HK-2 (cell line): ENCODE data around the gene KIFBP.
A peak's percentile ranks its signal among the peaks of the same experiment; 100 is the strongest.
"Not testable (repeated sequence)": the region's sequence is repeated elsewhere in the genome, so short reads cannot be mapped to it uniquely, and the experiment has no call there.

ENCODE experiments used
- DNase-seq: peaks from one replicate; pipeline ENCODE4 v3.0.0-alpha.2; 2018; ENCODE audit not compliant: unreplicated experiment

The KIFBP gene

DNA sequence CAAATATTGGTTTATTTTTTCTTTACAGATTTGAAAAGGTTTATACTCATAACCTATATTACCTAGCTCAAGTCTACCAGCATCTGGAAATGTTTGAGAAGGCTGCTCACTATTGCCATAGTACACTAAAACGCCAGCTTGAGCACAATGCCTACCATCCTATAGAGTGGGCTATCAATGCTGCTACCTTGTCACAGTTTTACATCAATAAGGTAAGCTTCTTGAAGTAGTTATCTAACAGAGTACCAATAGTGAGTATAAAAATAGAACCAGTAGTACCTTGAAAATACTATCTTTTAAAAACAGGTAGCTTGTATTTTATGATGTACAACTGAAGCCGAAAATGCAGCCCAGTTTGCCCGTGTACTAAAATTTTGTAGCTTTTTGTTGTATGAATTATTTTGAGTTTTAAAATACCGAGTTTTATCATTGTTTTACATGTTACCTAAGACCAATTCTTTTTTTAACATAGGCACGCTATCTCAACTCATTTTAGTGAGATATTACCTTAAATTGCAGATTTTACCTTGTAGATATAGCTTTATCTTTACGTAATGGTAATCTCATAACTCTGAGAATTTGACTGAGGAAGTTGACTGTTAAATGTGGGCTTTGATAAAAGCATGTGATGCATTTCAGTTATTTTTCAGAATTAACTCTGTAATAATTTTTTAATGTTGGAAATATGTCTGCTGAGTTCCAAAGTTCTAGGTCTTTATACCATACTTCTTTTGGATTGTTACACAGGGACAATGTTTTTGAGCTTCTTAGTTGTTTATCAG is 17.3 kb downstream of the KIFBP start:
- DNase-seq: no peak

DNA sequence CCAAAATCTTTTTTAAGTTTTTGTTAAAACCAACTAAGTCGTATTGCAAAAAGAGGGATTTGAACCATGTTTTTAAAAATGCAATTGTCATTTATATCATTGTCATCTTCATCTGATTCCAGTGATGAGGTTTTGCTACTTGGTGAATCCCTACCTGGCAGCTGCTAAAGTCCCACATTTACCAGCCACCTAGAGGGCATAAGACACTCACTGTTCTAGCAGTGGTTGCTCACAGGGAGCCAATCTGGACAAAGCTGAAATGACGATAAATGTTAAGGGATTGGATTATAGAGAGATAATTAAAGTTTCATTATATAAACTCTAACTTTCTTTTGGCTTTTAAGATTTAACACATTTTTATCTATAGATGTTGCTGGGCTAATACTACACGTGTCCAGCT is 18.7 kb downstream of the KIFBP start:
- DNase-seq: no peak

DNA sequence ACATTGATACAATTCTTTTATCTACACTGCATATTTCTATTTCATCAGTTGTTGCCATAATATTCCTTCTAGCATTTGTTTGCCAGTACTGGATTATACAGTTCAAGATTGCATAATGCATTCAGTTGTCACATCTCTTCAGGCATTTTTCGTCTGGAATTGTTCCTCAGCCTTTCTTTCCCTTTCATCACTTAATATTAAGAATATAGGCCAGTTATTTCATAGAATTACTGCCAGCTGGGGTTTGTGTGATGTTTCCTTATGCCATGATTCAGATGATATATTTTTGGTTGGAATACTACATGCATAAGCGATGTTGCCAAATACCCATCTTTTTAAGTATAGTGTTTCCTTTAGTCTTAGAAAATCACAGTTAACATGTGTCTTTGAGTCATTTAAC is 20.8 kb downstream of the KIFBP start:
- no peak for DNase-seq

DNA sequence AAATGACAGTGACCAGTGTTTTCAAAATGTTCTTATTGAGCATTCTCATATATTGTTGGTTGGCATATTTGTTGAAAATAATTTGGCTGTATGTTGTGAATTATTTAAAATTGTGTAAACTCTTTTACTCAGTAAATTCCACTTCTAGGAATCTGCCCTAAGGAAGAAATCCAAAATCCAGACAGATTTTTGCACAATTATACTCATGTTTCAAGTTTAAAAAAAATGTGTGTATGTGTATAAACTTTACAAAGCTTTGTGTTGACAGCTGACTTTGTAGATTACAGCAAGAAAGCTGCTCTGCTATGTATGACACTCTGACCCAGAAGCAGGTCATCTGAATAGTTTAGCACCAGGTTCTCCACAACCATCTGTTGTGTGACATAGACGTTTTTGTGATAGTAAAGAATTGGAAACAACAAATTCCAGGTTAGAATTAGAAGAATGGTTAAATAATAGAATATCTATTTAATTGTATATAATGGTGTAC is 21.6 kb downstream of the KIFBP start:
- no peak for DNase-seq

DNA sequence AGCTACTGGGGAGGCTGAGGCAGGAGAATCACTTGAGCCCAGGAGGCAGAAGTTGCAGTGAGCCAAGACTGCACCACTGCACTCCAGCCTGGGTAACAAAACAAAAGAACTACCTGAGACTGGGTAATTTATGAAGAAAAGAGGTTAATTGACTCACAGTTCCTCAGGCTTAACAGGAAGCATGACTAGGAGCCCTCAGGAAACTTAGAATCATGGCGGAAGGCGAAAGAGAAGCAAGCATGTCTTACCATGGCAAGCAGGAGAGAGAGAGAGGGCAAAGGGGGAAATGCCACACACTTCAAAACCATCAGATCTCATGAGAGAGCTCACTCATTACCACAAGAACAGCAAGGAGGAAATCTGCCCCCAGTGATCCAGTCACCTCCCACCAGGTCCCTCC is 24.2 kb downstream of the KIFBP start:
- not testable (repeated sequence) for DNase-seq

DNA sequence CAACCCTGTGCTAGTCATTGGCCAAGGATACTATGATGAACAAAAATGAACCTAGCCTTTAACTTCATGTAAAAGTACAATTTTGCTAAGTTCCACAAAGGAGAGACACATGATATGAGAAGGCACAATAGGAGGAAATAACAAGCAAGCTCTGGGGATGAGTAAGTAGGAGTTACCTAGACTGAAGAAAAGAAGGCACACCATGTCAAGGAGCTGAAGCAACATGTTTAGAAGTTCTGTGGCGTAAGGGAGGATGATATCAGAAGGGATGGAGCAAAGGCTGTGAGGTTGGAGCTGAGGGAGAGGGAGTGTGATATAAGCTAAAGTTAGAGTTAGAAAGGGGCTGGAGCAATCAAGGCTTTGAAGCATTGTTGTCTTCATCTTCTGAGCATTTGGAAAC is 25.6 kb downstream of the KIFBP start:
- no peak for DNase-seq

DNA sequence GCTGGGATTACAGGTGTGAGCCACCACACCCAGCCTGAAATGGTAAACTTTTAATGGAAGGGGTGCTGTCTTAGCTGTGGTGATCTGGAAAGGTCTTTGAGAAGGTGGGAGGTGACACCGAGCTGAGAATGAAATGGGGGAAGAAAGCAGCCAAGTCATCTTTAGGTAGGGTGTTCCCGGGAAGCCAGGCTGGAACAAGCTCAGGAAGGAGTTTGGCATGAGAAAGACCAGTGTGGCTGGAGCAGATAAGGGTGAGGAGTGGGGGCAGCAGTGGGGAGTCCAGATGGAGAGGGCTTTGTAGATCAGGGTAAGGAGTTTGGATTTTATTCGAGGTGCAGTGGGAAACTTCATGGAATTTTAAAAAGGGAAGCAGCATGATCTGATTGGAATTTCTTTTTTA is 30.0 kb downstream of the KIFBP start:
- DNase-seq: no peak

DNA sequence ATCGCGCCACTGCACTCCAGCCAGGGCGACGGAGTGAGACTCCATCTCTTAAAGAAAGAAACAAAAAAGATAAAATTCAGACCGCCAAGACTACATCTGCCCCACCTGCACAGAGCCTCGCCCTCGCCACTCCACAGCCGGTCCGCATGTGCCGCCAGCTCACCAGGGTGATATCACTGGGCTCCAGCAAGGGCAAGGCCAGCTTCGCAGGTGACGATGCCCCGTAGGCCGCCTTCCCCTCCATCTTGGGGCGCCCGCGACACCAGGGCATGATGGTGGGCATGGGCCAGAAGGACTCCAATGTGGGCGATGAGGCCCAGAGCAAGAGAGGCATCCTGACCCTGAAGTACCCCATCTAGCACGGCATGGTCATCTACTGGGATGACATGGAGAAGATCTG is 34.0 kb downstream of the KIFBP start:
- no peak for DNase-seq

DNA sequence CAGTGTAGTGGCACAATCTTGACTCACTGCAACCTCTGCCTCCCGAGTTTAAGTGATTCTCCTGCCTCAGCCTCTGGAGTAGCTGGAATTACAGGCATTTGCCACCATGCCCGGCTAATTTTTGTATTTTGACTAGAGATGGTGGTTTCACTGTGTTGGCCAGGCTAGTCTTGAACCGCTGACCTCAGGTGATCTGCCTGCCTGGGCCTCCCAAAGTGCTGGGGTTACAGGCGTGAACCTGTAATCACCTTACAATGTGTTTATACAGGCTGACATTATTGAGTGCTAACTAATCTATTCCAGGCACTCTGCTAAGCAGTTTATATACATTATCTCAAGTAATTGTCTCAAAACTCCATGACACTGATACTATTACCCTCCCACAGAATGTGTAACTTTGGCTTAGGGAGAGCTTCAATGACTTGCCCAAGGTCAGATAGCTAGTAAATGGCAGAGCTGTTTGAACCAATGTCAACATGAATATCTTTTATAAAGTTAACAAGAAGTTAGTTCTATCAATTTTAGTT is 36.8 kb downstream of the KIFBP start:
- DNase-seq: no peak

DNA sequence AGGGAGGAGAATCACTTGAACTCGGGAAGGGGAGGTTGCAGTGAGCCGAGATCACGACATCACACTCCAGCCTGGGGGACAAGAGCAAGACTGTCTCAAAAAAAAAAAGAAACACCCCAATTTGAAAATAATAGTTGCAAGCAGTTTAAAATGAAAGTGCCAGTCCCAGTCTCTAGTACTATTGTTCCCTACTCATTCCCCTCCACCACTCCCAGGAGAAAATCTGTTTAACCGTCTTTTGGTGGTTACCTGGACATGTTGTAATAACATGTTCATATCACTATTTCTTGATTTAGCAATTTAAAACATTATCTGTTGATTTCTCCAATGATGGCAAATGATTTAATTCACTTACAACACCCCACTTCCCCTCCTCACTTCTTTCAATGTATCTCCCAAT is 44.7 kb downstream of the KIFBP start:
- no peak for DNase-seq

DNA sequence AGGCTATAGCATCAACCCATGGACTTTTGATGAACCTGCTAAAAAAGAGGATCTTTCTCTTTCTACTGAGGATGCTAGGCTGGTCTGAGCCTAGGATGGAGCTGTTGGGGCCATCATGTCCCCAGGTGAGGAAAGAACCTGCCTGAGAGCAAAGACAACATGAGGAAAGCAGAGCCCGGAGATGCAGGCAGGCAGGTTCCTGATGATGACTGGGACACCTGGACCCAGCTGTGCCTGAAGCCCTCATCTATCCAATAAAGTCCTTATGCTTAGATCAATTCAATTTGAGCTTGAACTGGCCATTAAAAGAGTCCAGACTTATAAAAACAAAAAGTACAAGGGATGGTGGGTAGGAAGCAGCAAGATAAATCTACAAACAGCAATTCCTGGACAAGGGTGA is 48.9 kb downstream of the KIFBP start:
- no peak for DNase-seq

DNA sequence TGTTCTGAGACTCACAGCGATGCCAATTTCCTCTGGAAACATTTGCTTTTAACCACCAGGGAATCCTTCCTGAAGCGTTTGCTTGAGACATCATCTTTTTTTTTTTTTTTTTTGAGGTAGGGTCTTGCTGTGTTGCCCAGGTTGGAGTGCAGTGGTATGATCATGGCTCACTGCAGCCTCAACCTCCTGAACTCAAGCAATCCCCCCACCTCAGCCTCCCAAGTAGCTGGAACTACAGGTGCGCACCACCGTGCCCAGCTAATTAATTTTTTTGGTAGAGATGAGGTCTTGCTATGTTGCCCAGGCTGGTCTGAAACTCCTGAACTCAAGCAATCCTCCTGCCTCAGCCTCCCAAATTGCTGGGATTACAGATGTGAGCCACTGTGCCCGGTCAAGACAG is 52.3 kb downstream of the KIFBP start:
- DNase-seq: not testable (repeated sequence)

DNA sequence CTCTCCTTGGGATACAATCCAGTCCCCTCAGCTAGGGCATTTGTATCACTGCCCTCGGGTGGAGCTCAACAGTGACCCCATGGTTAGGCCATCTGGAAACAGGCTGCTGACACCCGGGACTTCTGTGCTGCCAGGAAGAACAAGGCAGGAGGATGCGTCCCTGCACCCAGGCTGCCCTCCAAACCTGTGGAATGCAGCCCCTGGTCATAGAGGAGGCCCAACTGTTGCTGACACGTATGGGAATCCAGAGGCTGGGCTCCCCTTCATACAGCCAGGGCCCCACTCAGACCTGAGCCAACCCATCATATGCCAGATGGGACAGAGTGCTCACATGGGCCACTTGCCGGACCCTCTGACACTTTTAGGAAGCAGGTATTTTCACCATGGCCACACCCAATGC is 53.8 kb downstream of the KIFBP start:
- DNase-seq: no peak

DNA sequence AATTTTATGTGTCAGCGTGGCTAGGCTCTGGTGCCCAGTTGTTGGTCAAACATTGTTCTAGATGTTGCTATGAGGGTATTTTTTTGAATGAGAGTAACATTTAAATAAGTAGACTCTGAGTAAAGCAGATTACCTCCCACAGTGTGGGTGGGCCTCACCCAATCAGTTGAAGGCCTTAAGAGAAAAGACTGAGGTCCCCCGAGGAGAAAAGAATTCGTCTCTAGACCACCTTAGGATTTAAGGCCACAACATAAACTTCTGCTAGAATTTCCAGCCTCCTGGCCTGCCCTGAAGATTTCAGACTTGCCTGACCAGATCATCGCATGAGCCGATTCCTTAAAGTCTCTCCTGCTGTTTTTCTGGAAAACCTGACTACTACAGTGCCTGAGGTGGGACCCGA is 54.2 kb downstream of the KIFBP start:
- DNase-seq: no peak

DNA sequence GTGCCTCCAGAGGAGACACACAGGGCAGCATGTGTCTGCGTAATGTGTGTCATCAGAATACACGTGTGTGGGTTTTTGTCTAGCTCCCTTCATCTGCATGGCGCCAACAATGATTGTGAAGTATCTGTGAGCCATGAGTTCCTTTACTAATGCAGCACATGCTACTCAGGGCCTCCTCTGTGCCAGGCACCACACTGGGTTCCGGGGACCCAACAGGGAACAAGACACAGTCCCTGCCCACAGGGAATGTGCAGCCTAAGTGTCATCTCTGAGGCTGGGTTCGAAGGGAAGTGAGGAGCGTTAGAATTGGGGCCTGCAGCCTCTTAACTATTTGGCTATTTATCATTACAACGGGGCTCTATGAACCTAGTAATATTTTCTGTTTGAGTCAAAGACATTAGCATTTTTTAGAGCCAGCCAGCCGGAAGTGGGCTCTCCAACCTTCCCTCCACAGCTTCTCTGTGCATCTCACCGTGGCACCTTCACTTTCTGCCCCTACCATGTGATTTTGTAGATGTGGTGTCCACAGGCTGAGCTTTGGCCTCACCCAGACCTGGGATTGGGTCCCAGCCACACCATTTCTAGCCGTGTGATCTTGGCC is 55.4 kb downstream of the KIFBP start:
- DNase-seq: no peak

DNA sequence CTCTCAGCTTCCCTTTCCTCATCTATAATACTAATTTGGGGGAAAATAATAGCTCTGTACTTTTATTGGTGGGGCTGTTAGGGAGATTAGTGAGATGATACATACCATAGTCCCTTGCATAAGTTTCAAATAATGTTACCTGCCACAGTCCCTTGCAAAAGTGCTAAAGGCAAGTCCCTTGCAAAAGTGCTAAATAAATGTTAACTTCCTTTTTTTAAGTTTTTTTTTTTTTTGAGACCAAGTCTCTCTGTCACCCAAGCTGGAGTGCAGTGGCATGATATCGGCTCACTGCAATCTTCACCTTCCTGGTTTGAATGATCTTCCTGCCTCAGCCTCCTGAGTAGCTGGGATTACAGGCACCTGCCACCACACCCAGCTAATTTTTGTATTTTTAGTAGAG is 55.9 kb downstream of the KIFBP start:
- DNase-seq: no peak

DNA sequence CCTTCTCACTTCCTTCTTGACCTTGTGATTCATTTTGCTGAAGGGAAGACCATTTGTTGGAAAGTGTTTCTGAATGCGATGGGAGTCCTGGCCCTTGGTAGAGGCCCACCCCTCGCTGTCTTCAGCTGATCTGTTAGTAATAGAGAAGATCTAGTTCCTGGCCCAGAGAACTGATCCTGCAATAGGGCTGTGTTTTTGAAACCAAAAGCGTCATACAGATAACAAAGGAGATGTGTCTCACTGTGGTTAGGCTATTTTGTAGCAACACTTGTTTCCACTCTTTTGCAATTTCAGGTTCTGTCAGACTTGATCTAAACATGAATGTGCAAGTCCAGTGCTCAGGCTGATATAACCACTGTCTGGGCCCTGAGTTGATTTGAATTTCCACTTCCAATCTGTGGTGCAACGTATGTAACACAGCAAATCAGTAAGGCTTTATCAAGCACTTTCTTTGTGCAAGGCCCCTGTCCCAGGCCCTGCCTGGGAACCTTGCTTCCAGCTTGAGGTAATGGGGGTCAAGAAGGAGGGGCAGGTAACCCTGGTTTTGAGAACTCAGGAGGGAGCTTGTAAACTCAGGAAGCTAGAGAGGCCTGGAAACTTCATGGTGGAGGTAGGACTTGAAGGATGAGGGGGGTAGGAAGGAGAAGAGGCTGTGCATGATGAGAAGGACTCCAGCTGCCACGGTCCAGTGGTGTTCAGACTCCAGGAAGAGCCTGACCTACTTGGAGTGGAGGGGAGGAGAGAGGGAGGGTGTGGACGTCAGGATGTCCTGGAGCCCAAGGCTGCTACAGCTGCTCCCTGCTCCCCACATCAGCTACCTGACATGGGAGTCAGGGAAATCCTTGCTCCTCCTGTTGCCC is 57.1 kb downstream of the KIFBP start:
- peak; percentile 26 for DNase-seq

DNA sequence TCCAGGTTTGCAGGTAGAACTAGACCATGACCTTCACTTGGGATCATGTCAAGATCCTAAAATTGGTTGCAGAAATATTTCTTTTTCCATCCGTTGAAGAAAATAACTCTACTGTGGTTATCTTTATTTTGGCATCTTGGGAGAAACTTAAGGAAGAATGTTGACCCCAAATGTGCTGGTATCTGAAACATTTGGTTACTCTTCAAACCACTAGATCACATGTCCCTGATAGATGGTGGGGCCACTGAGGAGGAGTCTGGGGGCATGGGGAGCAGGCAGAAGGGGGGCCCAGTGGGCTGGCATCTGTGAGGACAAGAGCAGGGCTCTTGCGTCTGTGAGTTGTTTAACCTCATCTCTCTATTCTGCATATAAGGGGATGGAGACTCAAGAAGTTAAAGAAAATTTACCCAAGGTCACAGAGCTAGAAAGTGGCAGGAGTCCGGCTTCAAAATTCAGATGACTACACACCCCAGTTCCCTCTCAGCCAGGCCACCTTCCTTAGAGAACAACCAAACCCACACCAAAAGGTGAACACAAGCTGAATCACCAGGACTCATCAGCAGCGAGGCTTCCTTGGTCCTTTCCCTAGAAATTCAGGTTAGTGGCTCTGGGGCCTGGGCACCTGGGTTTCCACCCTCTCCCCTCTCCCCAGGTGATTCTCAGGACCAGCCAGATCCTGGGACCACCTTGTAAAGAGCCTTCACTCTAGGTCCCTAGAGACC is 58.7 kb downstream of the KIFBP start:
- no peak for DNase-seq

DNA sequence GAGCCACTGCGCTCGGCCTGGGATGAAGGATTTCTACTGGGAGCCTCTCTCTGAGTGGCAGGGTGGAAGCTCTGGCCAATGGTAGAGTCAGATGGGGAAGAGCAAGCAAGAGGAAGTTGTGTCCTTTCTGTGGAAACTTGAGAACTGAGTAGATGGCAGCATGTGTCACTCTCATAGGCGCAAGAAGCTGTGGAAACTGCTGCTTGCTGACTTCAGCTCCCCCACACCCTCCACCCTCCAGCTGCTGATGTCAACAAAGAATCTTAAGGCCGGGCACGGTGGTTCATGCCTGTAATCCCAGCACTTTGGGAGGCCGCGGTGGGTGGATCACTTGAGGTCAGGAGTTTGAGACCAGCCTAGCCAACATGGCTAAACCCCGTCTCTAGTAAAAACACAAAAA is 59.5 kb downstream of the KIFBP start:
- DNase-seq: no peak

DNA sequence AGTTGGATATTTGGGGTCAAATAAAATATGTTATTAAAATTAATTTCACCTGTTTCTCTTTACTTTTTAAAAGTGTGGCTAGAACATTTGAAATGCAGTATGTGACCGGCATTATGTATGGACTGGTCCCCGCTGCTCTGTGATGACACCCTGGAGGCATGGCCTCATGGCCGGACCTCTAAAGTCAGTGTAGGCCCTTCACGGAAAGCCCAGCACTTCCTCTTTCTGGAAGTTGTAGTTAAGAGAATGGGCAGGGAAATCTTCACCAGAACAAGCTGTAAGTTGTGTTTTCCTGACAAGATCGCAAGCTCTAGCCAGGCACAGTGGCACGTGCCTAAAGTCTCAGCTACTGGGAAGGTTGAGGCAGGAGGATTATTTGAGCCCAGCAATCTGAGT is 61.0 kb downstream of the KIFBP start:
- DNase-seq: no peak

DNA sequence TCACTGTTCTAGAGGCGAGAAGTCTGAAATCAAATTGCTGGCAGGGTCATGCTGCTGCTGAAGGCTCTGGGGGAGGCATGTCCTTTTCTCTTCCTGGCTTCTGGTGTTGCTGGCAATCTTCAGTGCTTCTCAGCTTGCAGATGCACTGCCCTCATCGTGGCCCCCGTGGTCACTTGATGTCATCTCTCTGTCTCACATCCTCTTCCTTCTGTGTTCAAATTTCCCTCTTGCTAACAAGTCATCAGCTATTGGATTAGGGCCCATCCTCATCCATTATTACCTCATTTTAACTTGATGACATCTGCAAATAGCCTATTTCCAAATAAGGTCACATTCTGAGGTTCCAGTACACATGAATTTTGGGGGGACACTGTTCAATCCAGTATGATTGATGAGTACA is 62.7 kb downstream of the KIFBP start:
- peak; percentile 31 for DNase-seq
